Activated CD8-positive, alpha-beta memory T cell treated with anti-CD3 and anti-CD28 coated beads for 48 hours (primary cell): ENCODE measurements around the gene CCR8.

Source experiments
- DNase-seq, 3 experiments: peaks; one replicate each; pipeline ENCODE4 v3.0.0-alpha.2; 2020; ENCODE audit warnings: low read depth in 2 of 3, low spot score in 2 of 3

Gene CCR8

GRCh38 chr3:39329493-39329892 is at the start of gene CCR8:
Gene CCR8, plus strand, starts transcription at chr3:39329709. Its CDS starts 2,623 bp downstream, at chr3:39332332.
- DNase-seq = no peak

- no peak for DNase-seq
Observed at GRCh38 chr3:39279745-39280517, 49.6 kb upstream of the CCR8 start, which contains the start of gene CX3CR1. Gene CX3CR1, minus strand, starts transcription at chr3:39280036. Its CDS starts 13,527 bp downstream, at chr3:39266509.

GRCh38 chr3:39280571-39280970 is 48.9 kb upstream of the CCR8 start:
- no peak for DNase-seq

- no peak for DNase-seq
Observed at GRCh38 chr3:39281533-39281932, 48.0 kb upstream of the CCR8 start.

- no peak for DNase-seq
Observed at GRCh38 chr3:39282057-39282456, 47.5 kb upstream of the CCR8 start.

- no peak for DNase-seq
Observed at GRCh38 chr3:39284457-39284881, 45.0 kb upstream of the CCR8 start.

GRCh38 chr3:39285332-39285731 is 44.2 kb upstream of the CCR8 start:
- no peak for DNase-seq

GRCh38 chr3:39286771-39287170 is 42.7 kb upstream of the CCR8 start:
- DNase-seq = no peak

- no peak for DNase-seq
Observed at GRCh38 chr3:39287216-39288164, 42.0 kb upstream of the CCR8 start.

- peak in 2 of 3 experiments; percentile 55 to 69 for DNase-seq
Observed at GRCh38 chr3:39288300-39288808, 41.2 kb upstream of the CCR8 start.

- no peak for DNase-seq
Observed at GRCh38 chr3:39289107-39289506, 40.4 kb upstream of the CCR8 start.

GRCh38 chr3:39290255-39290654 is 39.3 kb upstream of the CCR8 start:
- no peak for DNase-seq

- peak; percentile 39 to 77 (median 75) for DNase-seq
Observed at GRCh38 chr3:39291903-39292329, 37.6 kb upstream of the CCR8 start.

GRCh38 chr3:39292961-39293360 is 36.5 kb upstream of the CCR8 start:
- DNase-seq = no peak

GRCh38 chr3:39294446-39295183 is 34.9 kb upstream of the CCR8 start:
- DNase-seq = no peak

GRCh38 chr3:39295184-39295775 is 34.2 kb upstream of the CCR8 start:
- no peak for DNase-seq

GRCh38 chr3:39296197-39297077 is 33.1 kb upstream of the CCR8 start:
- no peak for DNase-seq

GRCh38 chr3:39299279-39299678 is 30.2 kb upstream of the CCR8 start:
- DNase-seq = no peak

- DNase-seq = no peak
Observed at GRCh38 chr3:39302178-39302577, 27.3 kb upstream of the CCR8 start.

GRCh38 chr3:39313289-39313688 is 16.2 kb upstream of the CCR8 start:
- DNase-seq = no peak
